HepG2 (cell line): Measurements from ENCODE around the gene SEL1L2. TPM values are rescaled to one million over a fixed set of nuclear protein-coding genes. Genes with fewer than 3 reads are reported as not detected.
A peak's percentile ranks its signal among the peaks of the same experiment; 100 is the strongest.

Experiments used
- AFF4 ChIP-seq: sonication (generic); formaldehyde crosslinking; IDR thresholded peaks from 2 replicates; pipeline ENCODE4 v1.4.0; 2020; ENCODE audit warnings: missing genetic modification reagents
- FOXP4 ChIP-seq: sonication (generic); formaldehyde crosslinking; IDR thresholded peaks from 2 replicates; pipeline ENCODE4 v1.4.0; 2020; ENCODE audit warnings: missing genetic modification reagents
- KAT7 ChIP-seq: IDR thresholded peaks from 2 replicates; pipeline ENCODE4 v1.6.1; 2018; ENCODE audit warnings: borderline replicate concordance, missing compliant biosample characterization
- KAT8 ChIP-seq: IDR thresholded peaks from 2 replicates; pipeline ENCODE4 v1.6.1; 2016; ENCODE audit warnings: missing genetic modification reagents, missing compliant biosample characterization
- MIXL1 ChIP-seq: IDR thresholded peaks from 2 replicates; pipeline ENCODE4 v1.6.1; 2016
- MTF2 ChIP-seq: sonication (generic); formaldehyde crosslinking; IDR thresholded peaks from 2 replicates; pipeline ENCODE4 v1.5.0; 2020; ENCODE audit warnings: missing genetic modification reagents, borderline replicate concordance
- THYN1 ChIP-seq: sonication (generic); formaldehyde crosslinking; IDR thresholded peaks from 2 replicates; pipeline ENCODE4 v1.8.1; 2023; ENCODE audit warnings: low read depth, mild to moderate bottlenecking, moderate library complexity, missing genetic modification reagents, borderline replicate concordance
- ZFP37 ChIP-seq: sonication (generic); formaldehyde crosslinking; IDR thresholded peaks from 2 replicates; pipeline ENCODE4 v1.4.0; 2020; ENCODE audit warnings: missing genetic modification reagents, borderline replicate concordance
- ZKSCAN1 ChIP-seq: fragments of 150-350 bp; IDR thresholded peaks from 2 replicates; pipeline ENCODE4 v1.6.1; 2014; ENCODE audit warnings: low read length
- ZNF510 ChIP-seq: sonication (generic); formaldehyde crosslinking; IDR thresholded peaks from 2 replicates; pipeline ENCODE4 v1.4.0; 2020; ENCODE audit warnings: low read depth, mild to moderate bottlenecking, missing genetic modification reagents
- ZNF703 ChIP-seq: sonication (generic); formaldehyde crosslinking; IDR thresholded peaks from 2 replicates; pipeline ENCODE4 v1.5.1; 2020; ENCODE audit warnings: missing genetic modification reagents, mild to moderate bottlenecking, moderate library complexity, borderline replicate concordance
- ZNF737 ChIP-seq: sonication (generic); formaldehyde crosslinking; IDR thresholded peaks from 2 replicates; pipeline ENCODE4 v1.5.0; 2020; ENCODE audit warnings: missing genetic modification reagents, mild to moderate bottlenecking, borderline replicate concordance
- ZNF792 ChIP-seq: IDR thresholded peaks from 2 replicates; pipeline ENCODE4 v1.6.1; 2016
- ZNF891 ChIP-seq: sonication (generic); formaldehyde crosslinking; IDR thresholded peaks from 2 replicates; pipeline ENCODE4 v1.5.0; 2020; ENCODE audit warnings: mild to moderate bottlenecking, missing genetic modification reagents
- ZSCAN5A ChIP-seq: sonication (generic); formaldehyde crosslinking; IDR thresholded peaks from 2 replicates; pipeline ENCODE4 v1.8.0; 2022; ENCODE audit warnings: mild to moderate bottlenecking, missing genetic modification reagents, borderline replicate concordance
- ZSCAN9 ChIP-seq: IDR thresholded peaks from 2 replicates; pipeline ENCODE4 v1.6.1; 2016; ENCODE audit warnings: borderline replicate concordance
- ZUFSP ChIP-seq: sonication (generic); formaldehyde crosslinking; IDR thresholded peaks from 2 replicates; pipeline ENCODE4 v1.9.0; 2021; ENCODE audit warnings: missing genetic modification reagents, mild to moderate bottlenecking, borderline replicate concordance
- polyA plus RNA-seq, 8 experiments: library from polyadenylated mRNA; depleted of rRNA in 3 of 8; stranded (reverse) in 7 of 8; unstranded in 1 of 8; fragments of >200 nt; fragmentation: Illumina TruSeq in 4 of 8; extraction: Trizol in 4 of 8; gene quantifications; 2 replicates each; pipeline versions ENCODE4 v1.2.1 to v1.2.3, GENCODE V29; 2011 to 2016; ENCODE audit warnings: low read depth in 4 of 8, missing spikeins in 1 of 8, mixed read lengths in 1 of 8; ENCODE audit not compliant: insufficient read depth in 1 of 8
- total RNA-seq, 5 experiments: library from RNA; depleted of rRNA; stranded (reverse); fragments of >200 nt; fragmentation: Illumina TruSeq; extraction: Trizol; gene quantifications; 2 replicates each; pipeline ENCODE4 v1.2.3, GENCODE V29; 2016; ENCODE audit warnings: low read depth in 1 of 5

Gene SEL1L2
- total and polyA plus RNA-seq, 2 of the 13 experiments (the other 11 are each of a cell fraction or from before 2014, with no cell fraction given): not detected

GRCh38 chr20:13800728-13801134 is 189.7 kb downstream of the SEL1L2 start (continued):
- no peak for TF ChIP-seq ZNF737 (CRISPR knock-in tag)
- TF ChIP-seq MIXL1 (CRISPR knock-in tag): 0 out of 2 replicates have a peak, but pooled peaks have one; percentile 29
- TF ChIP-seq ZSCAN5A (CRISPR knock-in tag): no peak
- TF ChIP-seq KAT7 (CRISPR knock-in tag): 0 out of 2 replicates have a peak, but pooled peaks have one; percentile 33
- TF ChIP-seq MTF2 (CRISPR knock-in tag): no peak
- no peak for TF ChIP-seq THYN1 (CRISPR knock-in tag)
- peak; percentile 50; the same call in 1 of the 2 replicates for TF ChIP-seq ZSCAN9 (CRISPR knock-in tag)
- TF ChIP-seq ZNF792 (CRISPR knock-in tag): peak; percentile 66; the same call in 1 of the 2 replicates
- peak; percentile 58; the same call in 1 of the 2 replicates for TF ChIP-seq ZNF891
- no peak for TF ChIP-seq ZKSCAN1
- TF ChIP-seq ZUFSP: no peak
- TF ChIP-seq ZNF510 (CRISPR knock-in tag): no peak
- no peak for TF ChIP-seq ZFP37 (CRISPR knock-in tag)
- no peak for TF ChIP-seq AFF4 (CRISPR knock-in tag)
- TF ChIP-seq ZNF703 (CRISPR knock-in tag): no peak
- TF ChIP-seq FOXP4 (CRISPR knock-in tag): peak; percentile 45; the same call in 1 of the 2 replicates
- TF ChIP-seq KAT8 (CRISPR knock-in tag): 0 out of 2 replicates have a peak, but pooled peaks have one; percentile 18
